Transverse colon (tissue), 4 donors: ENCODE results near the gene UBE2R2.

Experiments
- POLR2A ChIP-seq: fragments of 450-650 bp; IDR thresholded peaks from one replicate; pipeline ENCODE4 v1.6.1; 2016; ENCODE audit warnings: antibody characterized with exemption, mild to moderate bottlenecking, moderate library complexity
- POLR2AphosphoS5 ChIP-seq, 3 donors: sonication (generic); formaldehyde crosslinking; IDR thresholded peaks; one replicate each; pipeline ENCODE4 v1.6.1; 2016; ENCODE audit warnings: antibody characterized with exemption in 3 of 3
- TF ChIP-seq, protein P1 (sequence below), 5 experiments: fragments of 200-600 bp in 3 of 5; fragments of 450-650 bp in 2 of 5; sonication (generic) in 3 of 5; IDR thresholded peaks; 1 replicate in 2 of 5; 2 replicates in 3 of 5; pipeline ENCODE4 v1.5.1; 2016 to 2017; ENCODE audit warnings: antibody characterized with exemption in 5 of 5, inconsistent platforms in 3 of 5, mild to moderate bottlenecking in 2 of 5, moderate library complexity in 1 of 5

DNA sequence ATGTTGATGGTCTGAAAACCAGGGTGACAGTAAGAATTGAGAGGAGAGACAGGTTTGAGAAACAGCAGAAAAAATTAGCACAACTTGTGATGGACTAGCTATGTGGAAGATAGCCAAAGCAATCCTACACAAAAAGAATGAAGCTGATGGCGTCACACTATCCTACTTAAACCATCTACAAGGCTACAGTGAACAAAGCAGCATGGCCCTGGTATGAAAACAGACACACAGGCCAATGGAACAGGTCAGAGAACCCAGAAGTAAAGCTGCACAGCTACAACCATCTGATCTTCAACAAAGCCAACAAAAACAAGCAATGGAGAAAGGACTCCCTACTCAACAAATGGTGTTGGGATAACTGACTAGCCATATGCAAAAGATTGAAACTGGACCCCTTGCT is 7.5 kb upstream of the UBE2R2 start:
- TF ChIP-seq, protein P1, sequence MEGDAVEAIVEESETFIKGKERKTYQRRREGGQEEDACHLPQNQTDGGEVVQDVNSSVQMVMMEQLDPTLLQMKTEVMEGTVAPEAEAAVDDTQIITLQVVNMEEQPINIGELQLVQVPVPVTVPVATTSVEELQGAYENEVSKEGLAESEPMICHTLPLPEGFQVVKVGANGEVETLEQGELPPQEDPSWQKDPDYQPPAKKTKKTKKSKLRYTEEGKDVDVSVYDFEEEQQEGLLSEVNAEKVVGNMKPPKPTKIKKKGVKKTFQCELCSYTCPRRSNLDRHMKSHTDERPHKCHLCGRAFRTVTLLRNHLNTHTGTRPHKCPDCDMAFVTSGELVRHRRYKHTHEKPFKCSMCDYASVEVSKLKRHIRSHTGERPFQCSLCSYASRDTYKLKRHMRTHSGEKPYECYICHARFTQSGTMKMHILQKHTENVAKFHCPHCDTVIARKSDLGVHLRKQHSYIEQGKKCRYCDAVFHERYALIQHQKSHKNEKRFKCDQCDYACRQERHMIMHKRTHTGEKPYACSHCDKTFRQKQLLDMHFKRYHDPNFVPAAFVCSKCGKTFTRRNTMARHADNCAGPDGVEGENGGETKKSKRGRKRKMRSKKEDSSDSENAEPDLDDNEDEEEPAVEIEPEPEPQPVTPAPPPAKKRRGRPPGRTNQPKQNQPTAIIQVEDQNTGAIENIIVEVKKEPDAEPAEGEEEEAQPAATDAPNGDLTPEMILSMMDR (IDR thresholded peaks at IDR 0.05), result no peak
- TF ChIP-seq POLR2AphosphoS5 (IDR thresholded peaks at IDR 0.05), result no peak
- no peak for TF ChIP-seq POLR2A
